ENCODE data around the gene TOMM6. TPM values are rescaled to one million over a fixed set of nuclear protein-coding genes. Genes with fewer than 3 reads are reported as not detected.

TOMM6 gene
- total RNA-seq, 2 experiments from 2014 or later = 167 to 202 TPM

- Mint-ChIP-seq H3K27me3 (peaks cover 16% of the 10 kb centered on the region), H3K36me3 (ENCODE audit: low read depth) (peaks cover 2% of the 10 kb centered on the region), H3K9me3 (no peaks in the 10 kb centered on the region), H3K4me1 (peaks cover 23% of the 10 kb centered on the region), H3K4me3 (peak within 1 kb of the TSS; percentile 87), H3K27ac (peak within 1 kb of the TSS; percentile 68)
- no peak for DNase-seq
- ChIA-PET CTCF (interaction anchor here (1.6 kb wide), 1 partner anchor 264 kb away, joined by 9 read pairs; no protein-coding TSS in a partner anchor), POLR2A (no interaction called here)
Measured at GRCh38 chr6:41780551-41781365, 6.7 kb upstream of the TOMM6 start, which contains the start of gene PRICKLE4. PRICKLE4 (plus strand) TSS chr6:41780782; CDS start chr6:41783474, 2,692 bp downstream.

- no peak for DNase-seq
- no peaks in the 10 kb centered on the region for H3K9me3 Mint-ChIP-seq
- H3K36me3 Mint-ChIP-seq (ENCODE audit: low read depth) = peaks cover 2% of the 10 kb centered on the region
- peaks cover 16% of the 10 kb centered on the region for H3K27me3 Mint-ChIP-seq
- no peak overlapping the region for H3K27ac Mint-ChIP-seq
- peaks cover 23% of the 10 kb centered on the region for H3K4me1 Mint-ChIP-seq
- ChIA-PET CTCF (interaction anchor here (1.6 kb wide), 2 partner anchors 13 to 263 kb away, joined by 3 to 9 read pairs; no protein-coding TSS in a partner anchor), POLR2A (no interaction called here)
- H3K4me3 Mint-ChIP-seq = peak overlapping the region; percentile 40
Measured at GRCh38 chr6:41781366-41781730, 6.1 kb upstream of the TOMM6 start.

GRCh38 chr6:41783106-41783780 is 4.3 kb upstream of the TOMM6 start:
- peaks cover 25% of the 10 kb centered on the region for H3K4me1 Mint-ChIP-seq
- ChIA-PET POLR2A (no interaction called here), CTCF (interaction anchor here (0.8 to 7.7 kb wide), 4 partner anchors 14 to 264 kb away, joined by 3 to 192 read pairs (median 3); partner anchors contain the start of gene TAF8)
- no peaks in the 10 kb centered on the region for H3K9me3 Mint-ChIP-seq
- DNase-seq = no peak
- H3K27ac Mint-ChIP-seq = no peak overlapping the region
- no peak overlapping the region for H3K4me3 Mint-ChIP-seq
- H3K27me3 Mint-ChIP-seq = peaks cover 16% of the 10 kb centered on the region
- peaks cover 2% of the 10 kb centered on the region for H3K36me3 Mint-ChIP-seq (ENCODE audit: low read depth)

- no peak for DNase-seq
- POLR2A ChIA-PET = interaction anchor here (0.5 kb wide), 1 partner anchor 420 kb away, joined by 4 read pairs; no protein-coding TSS in a partner anchor
Measured at GRCh38 chr6:41784581-41785171, 2.8 kb upstream of the TOMM6 start.

GRCh38 chr6:41785254-41785653 is 2.2 kb upstream of the TOMM6 start:
- Mint-ChIP-seq H3K27me3 (peaks cover 13% of the 10 kb centered on the region), H3K36me3 (ENCODE audit: low read depth) (peaks cover 15% of the 10 kb centered on the region)
- CTCF ChIA-PET = interaction anchor here (0.6 to 7.7 kb wide), 9 partner anchors 9 to 1174 kb away, joined by 3 to 192 read pairs (median 8); partner anchors contain the start of gene TAF8

More at GRCh38 chr6:41784581-41785171, 2.8 kb upstream of the TOMM6 start:
- CTCF ChIA-PET = interaction anchor here (1.0 to 7.7 kb wide), 5 partner anchors 9 to 430 kb away, joined by 3 to 192 read pairs (median 7); partner anchors contain the start of gene TAF8
- peaks cover 25% of the 10 kb centered on the region for H3K4me1 Mint-ChIP-seq
- peaks cover 16% of the 10 kb centered on the region for H3K27me3 Mint-ChIP-seq
- no peak overlapping the region for H3K4me3 Mint-ChIP-seq
- H3K27ac Mint-ChIP-seq = peak overlapping the region; percentile 16
- H3K9me3 Mint-ChIP-seq = no peaks in the 10 kb centered on the region
- peaks cover 11% of the 10 kb centered on the region for H3K36me3 Mint-ChIP-seq (ENCODE audit: low read depth)

GRCh38 chr6:41785689-41786450 is 1.6 kb upstream of the TOMM6 start:
- ChIA-PET POLR2A (interaction anchor here (0.9 kb wide), 1 partner anchor 254 kb away, joined by 3 read pairs; no protein-coding TSS in a partner anchor), CTCF (interaction anchor here (0.6 to 7.7 kb wide), 25 partner anchors 10 to 1173 kb away, joined by 3 to 192 read pairs (median 5); partner anchors contain the start of genes BYSL, MED20 and TAF8)
- H3K27me3 Mint-ChIP-seq = peaks cover 12% of the 10 kb centered on the region
- no peak for DNase-seq
- no peak overlapping the region for H3K27ac Mint-ChIP-seq
- H3K36me3 Mint-ChIP-seq (ENCODE audit: low read depth) = peaks cover 18% of the 10 kb centered on the region
- peak overlapping the region; percentile 97 for H3K4me3 Mint-ChIP-seq
- H3K4me1 Mint-ChIP-seq = peaks cover 20% of the 10 kb centered on the region
- no peaks in the 10 kb centered on the region for H3K9me3 Mint-ChIP-seq

More at GRCh38 chr6:41785254-41785653, 2.2 kb upstream of the TOMM6 start:
- Mint-ChIP-seq H3K4me1 (peaks cover 22% of the 10 kb centered on the region), H3K27ac (no peak overlapping the region), H3K4me3 (no peak overlapping the region), H3K9me3 (no peaks in the 10 kb centered on the region)
- DNase-seq = no peak
- POLR2A ChIA-PET = no interaction called here

GRCh38 chr6:41786451-41787218 is 859 bp upstream of the TOMM6 start:
- no peaks in the 10 kb centered on the region for H3K9me3 Mint-ChIP-seq

GRCh38 chr6:41789390-41789724 is 1.9 kb downstream of the TOMM6 start:
- H3K27me3 Mint-ChIP-seq = peaks cover 1% of the 10 kb centered on the region
- H3K9me3 Mint-ChIP-seq = no peaks in the 10 kb centered on the region
- H3K36me3 Mint-ChIP-seq (ENCODE audit: low read depth) = peaks cover 31% of the 10 kb centered on the region
- peak overlapping the region; percentile 97 for H3K4me3 Mint-ChIP-seq
- ChIA-PET POLR2A (no interaction called here), CTCF (interaction anchor here (4.5 to 7.7 kb wide), 2 partner anchors 133 to 258 kb away, joined by 34 to 192 read pairs; partner anchors contain the start of genes BYSL, MED20 and TAF8)
- peak overlapping the region; percentile 48 for H3K27ac Mint-ChIP-seq
- peaks cover 10% of the 10 kb centered on the region for H3K4me1 Mint-ChIP-seq
- DNase-seq = no peak

More at GRCh38 chr6:41786451-41787218, 859 bp upstream of the TOMM6 start:
- DNase-seq = peak; percentile 88
- H3K27me3 Mint-ChIP-seq = peaks cover 4% of the 10 kb centered on the region
- ChIA-PET POLR2A (interaction anchor here (0.9 to 1.0 kb wide), 2 partner anchors 254 to 260 kb away, joined by 3 read pairs; no protein-coding TSS in a partner anchor), CTCF (interaction anchor here (0.6 to 7.7 kb wide), 47 partner anchors 9 to 771 kb away, joined by 3 to 192 read pairs (median 4); partner anchors contain the start of genes BYSL, MED20, TAF8 and USP49)
- peak overlapping the region; percentile 98 for H3K27ac Mint-ChIP-seq
- H3K4me1 Mint-ChIP-seq = peaks cover 13% of the 10 kb centered on the region
- H3K4me3 Mint-ChIP-seq = peak overlapping the region; percentile 97
- peaks cover 23% of the 10 kb centered on the region for H3K36me3 Mint-ChIP-seq (ENCODE audit: low read depth)

- POLR2A ChIA-PET = no interaction called here
- Mint-ChIP-seq H3K4me3 (no peak overlapping the region), H3K27ac (no peak overlapping the region), H3K4me1 (peaks cover 10% of the 10 kb centered on the region), H3K9me3 (no peaks in the 10 kb centered on the region), H3K27me3 (peaks cover under 1% of the 10 kb centered on the region), H3K36me3 (ENCODE audit: low read depth) (peaks cover 31% of the 10 kb centered on the region)
- CTCF ChIA-PET = interaction anchor here (4.5 to 7.7 kb wide), 2 partner anchors 132 to 257 kb away, joined by 34 to 192 read pairs; partner anchors contain the start of genes BYSL, MED20 and TAF8
- no peak for DNase-seq
Measured at GRCh38 chr6:41790045-41790444, 2.6 kb downstream of the TOMM6 start.

- Mint-ChIP-seq H3K27ac (no peak overlapping the region), H3K4me3 (no peak overlapping the region), H3K27me3 (no peaks in the 10 kb centered on the region), H3K36me3 (ENCODE audit: low read depth) (peaks cover 31% of the 10 kb centered on the region), H3K4me1 (peaks cover 10% of the 10 kb centered on the region), H3K9me3 (no peaks in the 10 kb centered on the region)
- POLR2A ChIA-PET = no interaction called here
- CTCF ChIA-PET = interaction anchor here (0.9 to 1.5 kb wide), 4 partner anchors 9 to 130 kb away, joined by 3 read pairs; partner anchors contain the start of genes BYSL and MED20
- no peak for DNase-seq
Measured at GRCh38 chr6:41791305-41791704, 3.8 kb downstream of the TOMM6 start.

- ChIA-PET CTCF (interaction anchor here (0.9 to 1.5 kb wide), 3 partner anchors 8 to 55 kb away, joined by 3 read pairs; no protein-coding TSS in a partner anchor), POLR2A (no interaction called here)
- Mint-ChIP-seq H3K27ac (peak overlapping the region; percentile 58), H3K4me1 (peaks cover 13% of the 10 kb centered on the region), H3K36me3 (ENCODE audit: low read depth) (peaks cover 31% of the 10 kb centered on the region), H3K27me3 (no peaks in the 10 kb centered on the region), H3K4me3 (no peak overlapping the region), H3K9me3 (no peaks in the 10 kb centered on the region)
- DNase-seq = no peak
Measured at GRCh38 chr6:41791984-41792383, 4.5 kb downstream of the TOMM6 start.

Measured in activated CD4-positive, alpha-beta T cell treated with anti-CD3 and anti-CD28 coated beads, Interleukin-2, amount 10 ng/mL, durations not matched to agents 7 days and 5 days (primary cell).